ENCODE data around the gene IGHMBP2.

- TF ChIP-seq CTCF (conservative IDR thresholded peaks at IDR 0.05) (no peak), ZFX (IDR thresholded peaks at IDR 0.05) (no peak)
Observed at GRCh38 chr11:68855205-68855981, 48.3 kb upstream of the IGHMBP2 start.

All from C4-2B (cell line).